H1 (cell line): ENCODE measurements around the gene UBE2D3. TPM values are rescaled to one million over a fixed set of nuclear protein-coding genes. Genes with fewer than 3 reads are reported as not detected.

Experiments used
- BCL11A ChIP-seq, 2 experiments: IDR thresholded peaks; one replicate each; pipeline ENCODE4 v1.6.1; 2011; ENCODE audit warnings: low read depth in 2 of 2, low read length in 2 of 2, mild to moderate bottlenecking in 2 of 2
- BRCA1 ChIP-seq: IDR thresholded peaks from 2 replicates; pipeline ENCODE4 v1.6.1; 2012; ENCODE audit warnings: low read depth, low read length, improper control_type of control experiment
- CBX8 ChIP-seq: fragments of 300-800, 300-1000 bp; sonication (generic); IDR thresholded peaks from 2 replicates; pipeline ENCODE4 v1.7.1; 2016; ENCODE audit warnings: low read depth, low read length, borderline replicate concordance
- CHD2 ChIP-seq: IDR thresholded peaks from 2 replicates; pipeline ENCODE4 v1.6.1; 2012; ENCODE audit warnings: low read length, improper control_type of control experiment
- CTBP2 ChIP-seq: IDR thresholded peaks from 2 replicates; pipeline ENCODE4 v1.7.0; 2011; ENCODE audit warnings: borderline replicate concordance, mild to moderate bottlenecking, moderate library complexity, mixed read lengths, low read length; ENCODE audit not compliant: insufficient read depth, insufficient read length
- FOSL1 ChIP-seq: IDR thresholded peaks from 2 replicates; pipeline ENCODE4 v1.6.1; 2011; ENCODE audit warnings: mild to moderate bottlenecking, low read depth, low read length, moderate library complexity; ENCODE audit not compliant: insufficient read depth
- HDAC2 ChIP-seq, 2 experiments: fragments of 300-600 bp in 1 of 2; sonication (generic) in 1 of 2; IDR thresholded peaks; 2 replicates each; pipeline ENCODE4 v1.6.1; 2011 to 2012; ENCODE audit warnings: low read depth in 2 of 2, low read length in 2 of 2, mild to moderate bottlenecking in 2 of 2, moderate library complexity in 2 of 2, borderline replicate concordance in 1 of 2, inconsistent platforms in 1 of 2
- JUND ChIP-seq: IDR thresholded peaks from 2 replicates; pipeline ENCODE4 v1.6.1; 2011; ENCODE audit warnings: mild to moderate bottlenecking, improper control_type of control experiment, low read length
- KDM4A ChIP-seq: IDR thresholded peaks from one replicate; pipeline ENCODE4 v1.7.1; 2012; ENCODE audit warnings: low read depth, mild to moderate bottlenecking, moderate library complexity, low read length, inconsistent platforms; ENCODE audit not compliant: severe bottlenecking
- MAFK ChIP-seq: IDR thresholded peaks from 2 replicates; pipeline ENCODE4 v1.6.1; 2012; ENCODE audit warnings: low read depth, mild to moderate bottlenecking, improper control_type of control experiment, low read length
- MAX ChIP-seq: IDR thresholded peaks from 2 replicates; pipeline ENCODE4 v1.6.1; 2012; ENCODE audit warnings: inconsistent platforms
- NRF1 ChIP-seq: IDR thresholded peaks from 2 replicates; pipeline ENCODE4 v1.6.1; 2011; ENCODE audit warnings: mild to moderate bottlenecking, low read depth, low read length, improper control_type of control experiment
- PHF8 ChIP-seq: fragments of 200-600 bp; sonication (generic); conservative IDR thresholded peaks from 2 replicates; pipeline ENCODE4 v1.7.1; 2012; ENCODE audit warnings: low read depth, mild to moderate bottlenecking, inconsistent platforms, low read length, moderate library complexity
- RNF2 ChIP-seq: fragments of 200-900, 300-1000 bp; sonication (generic); IDR thresholded peaks from 2 replicates; pipeline ENCODE4 v1.7.1; 2016; ENCODE audit warnings: borderline replicate concordance, low read depth, mild to moderate bottlenecking, antibody characterized with exemption, low read length; ENCODE audit not compliant: poor library complexity, severe bottlenecking; ENCODE audit errors: missing control alignments
- RXRA ChIP-seq: IDR thresholded peaks from 2 replicates; pipeline ENCODE4 v1.6.1; 2011; ENCODE audit warnings: low read depth, mild to moderate bottlenecking, low read length, moderate library complexity; ENCODE audit not compliant: insufficient read depth
- SAP30 ChIP-seq: fragments of 300-600 bp; sonication (generic); IDR thresholded peaks from 2 replicates; pipeline ENCODE4 v1.7.1; 2012; ENCODE audit warnings: low read length, moderate library complexity, mild to moderate bottlenecking, inconsistent platforms; ENCODE audit not compliant: insufficient read depth, insufficient replicate concordance
- SIRT6 ChIP-seq: IDR thresholded peaks from one replicate; pipeline ENCODE4 v1.7.1; 2012; ENCODE audit warnings: low read length, inconsistent platforms
- SIX5 ChIP-seq: IDR thresholded peaks from 2 replicates; pipeline ENCODE4 v1.6.1; 2011; ENCODE audit warnings: mild to moderate bottlenecking, low read depth, low read length
- SRF ChIP-seq: IDR thresholded peaks from 2 replicates; pipeline ENCODE4 v1.6.1; 2011; ENCODE audit warnings: mild to moderate bottlenecking, low read depth, low read length, moderate library complexity
- TBP ChIP-seq: IDR thresholded peaks from 2 replicates; pipeline ENCODE4 v1.6.1; 2011; ENCODE audit warnings: low read depth, low read length, improper control_type of control experiment
- TCF12 ChIP-seq: IDR thresholded peaks from 2 replicates; pipeline ENCODE4 v1.6.1; 2011; ENCODE audit warnings: low read depth, mild to moderate bottlenecking, low read length
- TEAD4 ChIP-seq: IDR thresholded peaks from 2 replicates; pipeline ENCODE4 v1.6.1; 2012; ENCODE audit warnings: low read depth, low read length, inconsistent platforms, mixed read lengths
- polyA plus RNA-seq, 7 experiments: library from polyadenylated mRNA; depleted of rRNA in 3 of 7; stranded (reverse) in 5 of 7; unstranded in 2 of 7; fragments of >200 nt in 5 of 7; fragments of 200-250 nt in 2 of 7; gene quantifications; 1 replicate in 5 of 7; 2 replicates in 1 of 7; 4 replicates in 1 of 7; pipeline versions ENCODE4 v1.2.1 to v1.2.3, GENCODE V29; 2011 to 2013; ENCODE audit warnings: missing spikeins in 2 of 7, mixed read lengths in 2 of 7
- total RNA-seq: library from RNA; stranded (reverse); fragmentation: NEBNext Ultra II Directional; extraction: Animal tissue kit (Norgen Biotek cat#: 25700); gene quantifications from 2 replicates; pipeline ENCODE4 v1.2.1, GENCODE V29; 2021
- TF ChIP-seq, protein P1 (sequence below): IDR thresholded peaks from 2 replicates; pipeline ENCODE4 v1.6.1; 2011; ENCODE audit warnings: low read depth, mild to moderate bottlenecking, low read length; ENCODE audit not compliant: insufficient read depth

UBE2D3 gene
- total and polyA plus RNA-seq, 2 of the 8 experiments (the other 6 are each of a cell fraction or from before 2014, with no cell fraction given) = 396 to 544 TPM

- TF ChIP-seq RXRA (no peak), MAFK (no peak), BCL11A (IDR thresholded peaks at IDR 0.05; ENCODE audit: low read depth in 2 of 2, low read length in 2 of 2) (no peak), BRCA1 (no peak), HDAC2 (IDR thresholded peaks at IDR 0.05; ENCODE audit: borderline replicate concordance in 1 of 2, low read depth in 2 of 2, low read length in 2 of 2) (peak in 1 of 2 experiments; percentile 28; a peak in 1 of 4 replicates), CTBP2 (no peak), TEAD4 (peak; percentile 56), PHF8 (peak; percentile 100), SRF (no peak), TBP (peak; percentile 78), TCF12 (no peak), FOSL1 (no peak), SIRT6 (no peak), RNF2 (no peak), CHD2 (peak; percentile 52; the same call in 1 of the 2 replicates), KDM4A (peak; percentile 78), JUND (peak; percentile 9; the same call in 1 of the 2 replicates), SIX5 (no peak), NRF1 (peak; percentile 34; the same call in 1 of the 2 replicates), SAP30 (no peak), MAX (peak; percentile 96), CBX8 (no peak)
- TF ChIP-seq, protein P1, sequence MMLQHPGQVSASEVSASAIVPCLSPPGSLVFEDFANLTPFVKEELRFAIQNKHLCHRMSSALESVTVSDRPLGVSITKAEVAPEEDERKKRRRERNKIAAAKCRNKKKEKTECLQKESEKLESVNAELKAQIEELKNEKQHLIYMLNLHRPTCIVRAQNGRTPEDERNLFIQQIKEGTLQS = peak; percentile 60; the same call in 1 of the 2 replicates
Measured at GRCh38 chr4:102868781-102869568, 41.6 kb upstream of the UBE2D3 start, which contains the start of gene CISD2 (continued).
